DMS53 treated with DMSO at 0.1 percent for 48 hours (cell line): ENCODE data around the gene TMEM121B.
"Not testable (repeated sequence)": the region's sequence is repeated elsewhere in the genome, so short reads cannot be mapped to it uniquely, and the experiment has no call there.

Source experiments
- DNase-seq: peaks from one replicate; lab custom pipeline; 2025; ENCODE audit not compliant: unreplicated experiment; lab: John Stamatoyannopoulos, UW

The TMEM121B gene

DNA sequence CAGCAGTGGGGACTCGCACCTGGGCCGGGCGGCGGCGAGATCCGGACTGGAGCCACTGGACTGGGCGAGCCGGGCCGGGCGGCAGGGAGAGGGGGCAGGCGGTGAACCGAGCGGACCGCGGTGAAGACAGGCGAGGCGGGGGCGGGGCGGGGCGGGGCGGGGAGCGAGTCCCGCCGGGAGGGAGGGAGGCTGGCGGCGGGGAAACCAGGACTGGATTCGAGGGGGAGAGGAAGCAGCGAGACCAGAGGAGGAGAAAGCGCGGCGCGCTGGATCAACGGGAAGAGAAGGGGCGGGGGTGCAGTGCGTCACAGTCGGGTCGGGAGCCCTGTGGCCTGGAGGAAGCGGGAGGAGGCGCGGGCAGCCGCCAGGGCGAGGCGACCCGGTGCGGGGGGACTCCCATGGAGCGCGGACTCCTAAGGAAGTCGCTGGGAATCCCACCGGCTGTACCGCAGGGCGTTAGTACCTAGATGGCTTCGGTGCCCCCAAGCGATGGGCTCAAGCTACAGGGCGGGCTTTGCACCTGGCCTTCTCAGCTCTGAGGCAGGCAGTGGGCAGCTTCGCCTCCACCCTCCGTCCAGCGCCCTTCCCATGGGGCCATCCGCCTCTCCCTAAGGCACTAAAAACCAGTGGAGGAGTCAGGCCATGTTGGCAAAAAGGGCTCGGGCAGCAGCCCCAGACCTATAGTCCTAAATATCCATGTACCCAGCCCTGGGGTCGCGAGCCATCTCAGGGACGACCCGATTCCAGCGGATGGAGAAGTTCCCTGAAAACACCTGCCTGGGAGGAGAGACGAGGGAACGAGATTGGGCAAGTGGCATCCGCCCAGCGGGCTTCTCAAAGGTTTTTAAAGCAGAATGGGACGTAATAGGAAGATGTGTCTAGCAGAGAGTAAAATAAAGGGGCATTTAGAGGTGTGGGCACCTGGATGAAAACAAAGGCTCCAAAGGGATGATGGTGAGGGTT, at the start of gene TMEM121B:
Gene TMEM121B, minus strand, starts transcription at position 128 of the 963 bp plus-strand sequence. CDS start 233 bp downstream, outside the sequence.
- DNase-seq, result peak; percentile 25

DNA sequence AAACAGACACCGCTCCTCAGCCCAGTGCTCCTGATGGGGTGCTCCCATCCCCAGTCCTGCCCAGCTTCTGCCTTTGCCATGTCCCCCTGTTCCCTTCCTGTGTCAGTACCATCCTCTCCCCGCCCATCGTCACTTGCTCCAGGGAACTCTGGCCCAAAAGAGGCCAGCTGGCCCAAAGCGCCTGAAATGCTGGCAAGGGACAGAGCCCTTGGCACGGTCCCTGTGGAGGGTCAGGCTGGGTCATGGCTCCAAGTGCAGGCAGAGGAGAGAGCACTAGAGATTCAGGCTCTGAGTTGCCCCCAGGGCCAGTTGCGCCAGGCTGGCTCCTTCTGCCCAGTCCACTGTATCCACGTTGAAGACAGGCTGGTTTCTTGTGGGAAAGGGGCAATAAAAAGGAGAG, 46.3 kb upstream of the TMEM121B start:
- DNase-seq, result no peak

DNA sequence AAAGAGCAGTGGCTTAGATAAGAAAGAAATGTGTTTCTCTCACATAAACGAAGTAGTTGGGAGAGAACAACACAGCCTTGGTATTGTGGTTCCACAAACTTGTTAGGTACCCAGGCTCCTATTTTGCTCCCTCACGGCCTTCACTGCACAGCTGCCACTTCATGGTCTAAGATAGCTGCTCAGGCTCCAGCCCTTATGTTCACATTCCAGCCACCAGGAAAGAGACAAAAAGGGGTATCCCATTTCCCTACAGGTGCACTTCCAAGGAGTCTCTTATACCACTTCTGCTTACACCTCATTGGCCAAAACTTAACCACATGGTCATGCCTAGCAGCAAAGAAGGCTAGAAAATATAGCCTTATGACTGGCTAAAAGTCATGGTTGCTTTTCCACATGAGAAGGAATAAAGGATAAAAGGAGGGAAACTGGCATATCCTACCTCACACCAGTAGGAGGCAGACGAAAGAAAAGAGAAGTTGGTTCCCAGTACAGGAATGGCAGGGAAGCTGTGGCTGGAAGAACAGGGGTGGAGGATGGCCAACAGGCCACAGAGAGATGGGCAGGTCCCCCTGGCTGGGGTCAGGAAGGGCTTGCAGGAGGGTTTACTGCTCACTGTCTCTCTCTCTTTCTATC, 43.3 kb upstream of the TMEM121B start:
- DNase-seq, result no peak

DNA sequence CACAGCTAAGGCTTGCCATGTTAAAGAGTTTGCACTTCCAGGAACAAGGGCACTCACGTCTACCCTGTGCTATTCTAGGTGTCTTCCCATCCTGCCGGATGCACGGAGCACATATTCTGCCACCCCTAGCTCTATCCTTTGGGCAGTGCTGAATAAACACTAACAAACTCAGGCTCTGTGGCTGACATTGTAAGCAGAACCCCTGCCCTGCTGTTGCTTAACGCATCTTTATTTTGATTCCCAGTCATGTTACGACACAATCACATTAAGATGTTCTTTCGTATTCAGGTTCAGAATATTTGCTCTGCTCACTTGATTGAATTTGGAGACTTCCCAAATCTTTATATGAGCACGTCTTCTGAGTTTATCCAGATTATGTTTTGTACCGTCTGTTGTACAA, 41.6 kb upstream of the TMEM121B start:
- DNase-seq, result no peak

DNA sequence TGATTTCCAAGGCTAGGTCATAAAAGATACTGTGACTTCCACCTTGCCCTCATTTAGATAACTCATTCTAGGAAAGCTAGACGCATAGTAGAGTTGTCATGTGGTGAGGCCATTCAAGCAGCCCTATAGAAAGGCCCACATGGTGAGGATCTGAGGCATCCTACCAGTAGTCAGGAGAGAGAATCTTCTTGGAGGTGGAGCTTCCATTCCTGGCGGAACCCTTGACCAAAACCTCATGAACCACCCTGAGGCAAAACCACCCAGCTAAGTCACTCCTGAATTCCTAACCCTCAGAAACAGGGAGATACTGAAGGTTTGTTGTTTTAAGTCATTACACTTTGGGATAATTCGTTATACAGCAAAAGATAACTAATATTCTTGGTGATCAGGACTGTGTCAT, 40.8 kb upstream of the TMEM121B start:
- no peak for DNase-seq

DNA sequence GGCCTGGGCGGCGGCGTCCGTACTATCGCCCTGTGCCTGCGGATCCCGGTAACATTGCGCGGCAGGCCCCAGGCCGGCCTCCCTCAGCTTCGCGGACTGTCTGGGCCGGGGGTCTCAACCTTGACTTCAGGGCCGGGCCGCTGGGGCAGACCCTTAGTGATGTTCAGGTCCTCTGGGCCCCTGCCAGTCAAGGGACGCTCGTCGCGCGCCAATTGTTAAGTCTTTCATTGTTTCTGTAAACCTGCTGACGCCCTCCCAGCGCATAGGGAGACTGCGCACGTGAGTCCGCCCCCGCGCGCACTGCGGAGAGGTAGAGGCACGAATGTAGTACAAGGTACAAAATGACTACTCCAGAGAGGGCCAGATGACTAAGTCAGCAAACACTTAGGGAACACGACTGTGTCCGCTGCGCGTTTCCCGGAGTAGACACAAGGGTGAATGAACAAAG, 38.4 kb upstream of the TMEM121B start:
- peak; percentile 64 for DNase-seq

DNA sequence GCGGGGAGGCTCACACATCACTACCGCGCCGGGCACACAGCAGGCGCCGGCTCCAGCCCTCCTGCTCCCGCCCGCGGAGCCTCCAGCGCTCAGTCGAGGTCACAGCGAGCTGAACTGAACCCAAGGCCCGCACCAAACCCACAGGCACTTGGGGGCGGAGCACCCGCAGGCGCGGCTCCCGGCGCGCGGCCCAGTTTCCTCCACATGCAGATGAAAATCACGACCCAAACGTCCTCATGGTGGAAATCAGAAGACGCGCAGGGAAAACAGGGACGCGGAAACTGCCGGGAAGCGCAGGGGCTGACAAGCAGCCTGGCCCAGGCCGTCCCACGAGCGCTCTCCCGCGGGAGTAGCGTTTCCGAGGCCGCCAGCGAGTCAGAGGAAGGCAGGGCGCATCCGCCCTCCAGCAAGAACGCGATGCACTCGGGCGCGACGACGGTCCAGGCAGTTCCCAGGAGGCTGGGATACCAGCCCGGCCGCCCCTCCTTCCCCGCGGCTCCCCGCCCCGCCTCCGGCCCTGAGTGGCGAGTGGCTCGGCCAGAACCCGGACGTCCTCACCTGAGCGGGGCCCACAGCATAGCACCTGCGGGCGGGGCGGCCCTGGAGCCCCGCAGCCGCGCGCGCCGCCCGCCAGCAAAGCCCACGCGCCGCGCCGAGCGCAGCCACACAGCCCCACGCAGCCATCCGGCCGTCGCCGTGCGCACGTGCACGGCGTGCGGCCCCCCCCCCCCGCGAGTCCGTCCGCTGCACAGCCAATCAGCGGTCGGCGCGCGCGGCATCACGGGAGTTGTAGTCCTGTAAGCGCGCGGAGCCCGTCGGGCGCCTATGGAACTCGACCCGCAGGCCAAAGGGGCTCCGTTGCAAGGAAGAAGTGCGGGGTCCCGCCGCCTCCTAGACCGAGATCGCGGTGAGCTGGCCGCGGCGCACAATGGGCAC, 37.7 kb upstream of the TMEM121B start, which contains the start of gene HDHD5:
Gene HDHD5, minus strand, starts transcription at position 710 of the 936 bp plus-strand sequence. Its CDS starts 26 bp downstream, at position 684.
- peak; percentile 69 for DNase-seq

DNA sequence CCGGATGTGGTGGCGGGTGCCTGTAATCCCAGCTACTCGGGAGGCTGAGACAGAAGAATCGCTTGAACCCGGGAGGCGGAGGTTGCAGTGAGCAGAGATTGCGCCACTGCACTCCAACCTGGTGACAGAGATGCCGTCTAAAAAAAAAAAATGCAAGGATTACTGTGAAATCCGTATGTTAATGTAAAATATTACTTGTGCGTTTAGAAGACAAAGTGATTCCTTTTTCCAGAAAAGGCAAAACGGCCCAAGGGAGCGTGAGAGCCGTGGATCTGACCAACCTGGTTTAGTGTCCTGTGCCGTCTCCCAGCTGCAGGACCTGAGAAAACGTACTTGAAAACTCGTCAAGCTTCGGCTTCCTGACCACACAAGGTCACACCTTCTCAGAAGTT, 37.0 kb upstream of the TMEM121B start:
- DNase-seq, result peak; percentile 24

DNA sequence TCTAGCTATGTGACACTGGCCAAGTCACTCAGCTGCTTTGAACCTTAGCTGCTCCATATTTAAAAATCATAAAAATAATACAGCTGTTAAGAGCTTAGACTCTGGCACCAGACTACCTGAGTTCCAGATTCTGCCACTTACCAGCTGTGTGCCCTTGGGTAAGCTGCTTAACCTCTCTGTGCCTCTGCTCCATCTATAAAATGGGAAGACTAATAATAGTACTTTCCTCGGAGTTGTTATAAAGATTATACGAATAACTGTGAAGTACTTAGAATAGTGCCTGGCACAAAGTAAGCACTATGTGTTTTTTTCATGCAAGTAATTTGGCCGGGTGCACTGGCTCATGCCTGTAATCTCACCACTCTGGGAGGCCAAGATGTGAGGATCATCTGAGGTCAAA, 36.6 kb upstream of the TMEM121B start:
- DNase-seq, result no peak

DNA sequence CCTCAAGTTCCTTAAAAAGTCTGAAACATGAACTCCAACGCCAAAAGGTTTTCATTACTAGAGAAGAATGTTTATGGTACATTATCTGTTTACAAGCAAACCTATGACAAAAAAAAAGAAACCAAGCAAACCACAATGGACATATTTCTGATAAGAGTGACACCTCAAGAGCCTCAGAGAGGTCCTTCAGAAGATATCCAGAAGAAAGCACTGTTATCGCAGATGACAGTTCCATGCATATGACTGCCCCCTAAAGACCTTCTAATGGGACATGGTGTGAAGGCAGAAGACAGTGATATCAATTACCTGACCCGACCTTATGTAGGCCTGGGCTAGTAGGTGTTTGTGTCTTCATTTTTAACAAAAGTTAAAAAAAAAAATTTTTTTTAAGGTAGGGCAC, 34.8 kb upstream of the TMEM121B start:
- DNase-seq, result no peak

DNA sequence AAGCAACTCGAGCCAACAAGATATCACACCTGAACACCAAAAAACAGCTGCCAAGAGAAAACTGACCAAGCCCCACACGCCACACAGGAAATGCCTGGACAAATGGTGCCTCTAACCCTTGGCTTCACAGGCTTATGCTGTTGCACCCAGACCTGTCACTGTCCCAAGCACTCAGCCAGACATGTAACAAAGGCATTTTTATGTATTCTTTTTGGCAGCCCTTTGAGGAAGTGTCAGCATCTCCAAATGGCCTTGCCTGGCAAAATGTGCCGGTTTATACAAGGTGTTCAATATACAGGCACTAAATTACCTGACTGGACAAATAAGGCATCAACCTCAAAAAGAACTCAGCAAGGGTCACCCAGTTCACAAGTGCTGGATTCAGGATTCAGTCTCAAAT, 31.8 kb upstream of the TMEM121B start:
- no peak for DNase-seq

DNA sequence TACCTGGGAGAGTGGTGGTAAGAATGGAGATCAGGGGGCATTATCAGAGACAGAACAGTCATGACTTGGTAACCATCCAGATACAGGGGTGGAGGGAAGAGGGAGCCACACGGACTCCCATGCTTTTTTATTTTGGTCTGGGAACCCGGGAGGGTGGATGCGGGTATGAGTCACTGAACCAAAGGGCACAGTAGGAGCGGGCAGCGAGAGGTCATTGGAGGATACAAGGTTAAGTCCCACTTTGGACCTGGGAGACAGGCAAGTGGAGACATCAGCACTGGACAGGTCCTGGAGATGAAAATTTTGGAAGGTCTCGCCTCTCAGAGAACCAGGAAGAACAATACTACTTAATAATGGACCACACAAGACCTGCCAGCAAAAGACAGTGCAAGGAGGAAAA, 31.2 kb upstream of the TMEM121B start:
- DNase-seq, result no peak

DNA sequence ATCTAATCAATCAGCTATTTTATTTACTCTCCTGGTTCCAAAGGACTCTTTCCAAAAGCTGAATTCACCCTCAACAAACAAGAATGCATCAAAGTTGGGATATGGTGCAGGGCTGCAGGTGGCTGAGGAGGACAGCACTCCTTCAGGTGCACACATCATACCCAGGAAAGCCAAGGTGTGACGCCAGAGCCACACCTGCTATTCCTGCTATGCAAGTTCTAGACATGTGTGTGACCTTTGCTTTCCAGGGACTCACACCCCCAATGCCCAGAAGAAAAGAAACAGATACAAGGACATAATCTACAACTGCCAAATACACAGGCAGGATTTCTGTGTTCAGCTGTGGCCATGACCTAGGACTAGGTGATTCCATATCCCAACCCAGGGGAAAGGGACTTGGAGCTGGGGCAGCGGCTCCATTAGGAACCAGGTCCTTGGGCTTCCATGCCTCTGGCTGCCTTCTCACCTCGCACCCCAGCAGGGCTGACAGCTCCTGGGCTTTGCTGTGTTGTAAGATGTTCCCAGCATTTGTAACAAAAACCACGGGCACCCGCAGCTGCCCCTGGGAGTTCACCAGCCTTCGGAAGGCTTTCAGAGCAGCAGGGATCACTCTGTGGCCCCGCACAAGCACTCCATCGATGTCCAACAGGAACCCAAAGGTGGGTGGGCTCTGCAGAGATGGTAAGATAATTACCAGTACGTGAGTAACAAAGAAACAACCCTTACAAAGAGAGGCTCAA, 28.1 kb upstream of the TMEM121B start:
- no peak for DNase-seq

DNA sequence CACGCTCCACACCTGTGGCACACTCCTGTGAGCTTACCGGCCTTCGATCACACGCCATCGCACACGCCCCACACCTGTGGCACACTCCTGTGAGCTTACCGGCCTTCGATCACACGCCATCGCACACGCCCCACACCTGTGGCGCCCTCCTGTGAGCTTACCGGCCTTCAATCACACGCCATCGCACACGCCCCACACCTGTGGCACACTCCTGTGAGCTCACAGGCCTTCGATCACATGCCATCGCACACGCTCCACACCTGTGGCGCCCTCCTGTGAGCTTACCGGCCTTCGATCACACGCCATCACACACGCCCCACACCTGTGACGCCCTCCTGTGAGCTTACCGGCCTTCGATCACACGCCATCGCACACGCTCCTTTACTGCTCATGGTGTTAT, 26.3 kb upstream of the TMEM121B start:
- not testable (repeated sequence) for DNase-seq

DNA sequence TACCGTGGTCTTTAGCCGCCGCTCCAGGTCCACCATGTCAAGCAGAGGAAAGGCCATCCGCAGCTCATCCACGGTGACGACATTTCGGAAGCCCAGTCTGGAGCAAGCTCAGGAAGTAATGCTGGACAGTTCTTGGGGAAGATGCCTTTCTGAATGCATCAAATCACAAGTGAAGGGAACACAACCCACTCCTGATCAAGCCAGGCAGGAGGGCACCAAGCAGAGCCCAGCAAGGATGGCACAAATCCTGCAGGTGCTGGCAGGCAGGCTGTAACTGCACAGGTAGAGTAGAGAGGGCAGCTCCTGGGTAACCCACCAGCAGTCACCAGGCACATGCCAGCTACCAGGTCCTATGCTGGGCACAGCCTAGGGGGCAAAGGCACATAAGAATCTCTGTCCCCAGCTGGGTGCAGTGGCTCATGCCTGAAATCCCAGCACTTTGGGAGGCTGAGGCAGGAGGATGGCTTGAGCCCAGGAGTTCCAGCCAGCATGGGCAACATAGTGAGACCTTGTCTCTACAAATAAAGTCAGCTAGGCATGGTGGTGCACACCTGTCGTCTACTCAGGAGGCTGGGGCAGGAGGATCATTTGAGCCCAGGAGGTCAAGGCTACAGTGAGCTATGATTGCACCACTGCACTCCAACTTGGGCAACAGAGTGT, 24.0 kb upstream of the TMEM121B start:
- DNase-seq, result no peak

DNA sequence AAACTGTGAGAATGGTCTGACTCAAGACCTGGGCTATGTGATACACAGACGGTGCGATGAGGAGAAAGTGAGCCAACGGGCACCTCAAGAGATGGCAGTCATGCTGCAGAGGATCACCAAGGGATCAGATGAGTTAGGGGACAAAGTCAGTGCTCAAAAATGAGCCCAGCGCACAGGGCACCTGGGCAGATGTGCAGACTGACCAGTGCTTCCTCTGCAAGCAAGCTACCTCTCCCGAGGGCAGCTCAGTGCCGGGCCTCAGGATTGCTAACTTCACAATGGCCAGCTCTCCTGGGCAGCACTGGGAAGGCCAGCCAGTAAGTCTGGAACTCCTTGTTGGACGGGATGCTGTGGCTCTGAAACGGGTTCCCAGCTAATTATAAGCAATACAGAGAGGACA, 22.7 kb upstream of the TMEM121B start:
- no peak for DNase-seq

DNA sequence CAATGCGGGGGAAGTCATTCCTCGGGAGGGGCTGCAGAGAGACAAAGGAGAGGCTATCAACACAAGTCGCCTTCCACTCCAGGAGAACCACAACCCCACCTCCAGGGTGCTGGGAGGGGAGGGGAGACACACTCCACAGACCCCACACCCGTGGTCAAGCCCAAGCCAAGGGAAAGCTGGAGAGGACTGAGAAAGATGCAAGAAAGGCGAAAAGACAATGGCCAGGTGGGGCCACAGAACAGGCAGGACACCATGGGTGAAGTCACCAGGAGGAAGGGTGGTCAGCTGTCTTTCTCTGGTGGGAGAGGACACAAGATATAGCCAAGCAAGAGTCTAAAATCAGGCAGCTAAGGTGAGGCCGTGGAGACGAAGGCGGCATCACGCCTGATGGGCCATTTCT, 21.9 kb upstream of the TMEM121B start:
- no peak for DNase-seq

DNA sequence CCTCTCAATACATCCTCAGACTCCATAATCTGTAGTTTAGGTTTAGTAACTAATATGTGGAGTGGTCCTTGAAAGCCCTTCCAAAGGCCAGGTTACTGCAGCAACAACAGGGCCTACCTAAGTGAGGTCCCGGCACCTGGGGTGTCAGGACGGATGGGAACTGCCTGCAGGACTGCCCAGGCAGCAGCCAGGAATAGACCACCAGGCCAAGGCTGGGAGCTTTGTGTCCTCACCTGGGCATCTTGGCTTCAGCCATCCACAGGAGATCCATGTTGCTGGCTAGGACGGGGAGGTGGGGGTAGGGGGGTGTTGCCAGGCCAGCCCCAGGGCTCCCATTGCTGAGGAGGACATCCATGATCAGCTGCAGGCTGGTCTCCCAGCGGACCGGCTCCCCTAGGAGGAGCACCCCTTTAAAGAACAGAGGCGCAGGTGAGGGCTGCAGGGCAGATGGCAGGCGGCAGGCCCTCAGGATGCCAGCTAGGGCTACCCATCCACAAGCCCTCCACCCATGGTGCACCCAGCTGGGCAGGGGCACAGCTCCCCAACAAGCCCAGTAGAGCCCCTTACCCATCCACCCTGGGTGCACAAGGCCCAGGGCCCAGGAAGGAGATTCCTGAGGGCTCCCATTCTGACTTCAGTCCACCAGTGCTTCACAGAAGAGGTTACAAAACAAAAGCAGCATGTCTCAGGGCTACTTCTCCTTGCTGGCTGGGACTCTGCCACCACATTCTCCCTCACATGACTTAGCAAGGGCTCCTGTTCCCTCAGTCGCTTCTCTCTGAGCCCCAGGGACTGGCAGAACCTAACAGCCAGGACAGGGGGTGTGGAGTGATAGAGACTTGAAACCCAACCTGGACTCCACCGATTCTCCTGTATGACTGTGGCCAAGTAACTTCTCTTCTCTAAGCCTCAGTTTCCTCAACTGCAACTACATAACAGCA, 19.9 kb upstream of the TMEM121B start:
- no peak for DNase-seq

DNA sequence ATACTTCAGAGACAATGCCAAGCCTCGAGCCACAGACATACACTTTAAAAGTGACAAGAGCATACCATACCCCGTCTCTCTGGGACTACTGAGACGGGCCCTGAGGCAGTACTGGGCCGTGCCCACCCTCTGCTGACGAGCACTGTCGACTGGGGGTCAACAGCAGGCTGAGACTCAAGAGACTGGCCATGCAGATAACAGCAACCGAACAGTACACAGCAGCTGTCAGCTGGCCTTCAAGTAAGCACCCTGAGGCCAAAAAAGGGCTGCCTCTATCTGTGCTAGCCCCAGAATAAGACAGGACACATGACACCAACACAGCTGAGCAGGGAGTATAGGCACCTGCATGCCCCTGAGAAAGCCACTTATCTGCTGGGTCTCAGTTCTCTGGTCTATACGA, 18.9 kb upstream of the TMEM121B start:
- no peak for DNase-seq
